Mesodermal cell (in vitro differentiated cells): Measurements from ENCODE around the gene SDK1.

Source experiments
- H3K27ac ChIP-seq: 2 replicates; pipeline ENCODE4 v1.7.0; 2013; ENCODE audit warnings: mild to moderate bottlenecking, low read depth, low read length, moderate library complexity; ENCODE audit not compliant: severe bottlenecking
- H3K36me3 ChIP-seq: 2 replicates; pipeline ENCODE4 v1.7.1; 2013; ENCODE audit warnings: mild to moderate bottlenecking, low read length, moderate library complexity; ENCODE audit not compliant: control insufficient read depth, insufficient read depth
- H3K4me1 ChIP-seq: one replicate; pipeline ENCODE4 v1.7.1; 2013; ENCODE audit warnings: mild to moderate bottlenecking, low read length; ENCODE audit not compliant: insufficient read depth, control insufficient read depth, poor library complexity, severe bottlenecking
- H3K4me3 ChIP-seq: 2 replicates; pipeline ENCODE4 v1.7.0; 2013; ENCODE audit warnings: low read length, control low read depth, mild to moderate bottlenecking; ENCODE audit not compliant: insufficient read depth, poor library complexity, severe bottlenecking; ENCODE audit errors: extremely low read depth
- H3K9me3 ChIP-seq: 2 replicates; pipeline ENCODE4 v1.7.1; 2013; ENCODE audit warnings: mild to moderate bottlenecking, low read length, moderate library complexity; ENCODE audit not compliant: control insufficient read depth
- WGBS, 2 experiments: methylation state at CpG; one replicate each; pipeline ENCODE4 v1.1.5; 2013; ENCODE audit warnings: missing lambda C conversion rate in 2 of 2; ENCODE audit not compliant: insufficient coverage in 2 of 2; 5-methylcytosine and 5-hydroxymethylcytosine counted together

The SDK1 gene

GRCh38 chr7:4159154-4159501 is 858.1 kb downstream of the SDK1 start:
- H3K9me3 ChIP-seq: no peaks in the 10 kb centered on the region
- WGBS, 2 experiments: 89 to 97% methylated on average over 5 of the region's 5 CpGs

DNA sequence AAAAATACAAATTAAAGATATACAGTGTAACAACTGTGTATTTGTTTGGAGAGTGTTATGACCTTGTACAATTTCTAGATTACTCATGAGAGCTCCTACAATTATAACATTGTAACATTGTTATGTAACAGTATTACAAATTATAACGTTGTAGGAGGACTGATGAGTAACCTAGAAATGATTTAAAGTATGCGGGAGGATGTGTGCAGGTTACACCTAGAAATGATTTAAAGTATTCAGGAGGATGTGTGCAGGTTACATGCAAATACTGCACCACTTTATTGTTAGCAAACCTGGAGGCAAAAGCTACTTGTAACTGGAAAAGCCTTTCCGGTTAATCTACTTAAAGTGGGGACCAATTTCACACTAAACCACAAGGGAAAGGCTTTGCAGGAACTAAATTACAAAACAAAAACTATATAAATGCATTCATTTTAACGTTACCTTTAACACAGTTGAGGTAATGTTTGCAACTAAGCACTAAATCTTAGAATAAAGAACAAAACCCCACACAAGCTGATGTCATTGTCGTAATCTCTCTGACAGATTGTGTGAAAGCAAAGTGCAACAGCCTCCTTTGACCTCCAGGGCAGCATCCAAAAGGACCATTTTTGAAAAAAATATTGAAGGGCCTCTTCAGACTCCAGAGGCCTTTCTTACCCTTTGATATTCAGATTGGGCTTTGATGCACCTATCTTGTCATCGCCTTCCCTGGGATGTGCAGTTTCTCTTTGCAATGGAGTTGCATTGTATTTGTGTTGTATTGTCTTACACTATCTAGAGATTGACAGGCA is 858.9 kb downstream of the SDK1 start:
- Histone ChIP-seq H3K4me1 (no peaks in the 10 kb centered on the region), H3K9me3 (no peaks in the 10 kb centered on the region), H3K4me3 (no peak overlapping the region), H3K27ac (no peak overlapping the region), H3K36me3 (no peaks in the 10 kb centered on the region)
- WGBS, 2 experiments: 94 to 100% methylated on average over 3 of the region's 6 CpGs

More at GRCh38 chr7:4159154-4159501, 858.1 kb downstream of the SDK1 start:
- H3K36me3 ChIP-seq: no peaks in the 10 kb centered on the region
- H3K27ac ChIP-seq: no peak overlapping the region
- no peak overlapping the region for H3K4me3 ChIP-seq
- no peaks in the 10 kb centered on the region for H3K4me1 ChIP-seq

GRCh38 chr7:4162884-4163564 is 862.0 kb downstream of the SDK1 start:
- H3K27ac ChIP-seq: no peak overlapping the region
- no peaks in the 10 kb centered on the region for H3K36me3 ChIP-seq
- no peaks in the 10 kb centered on the region for H3K9me3 ChIP-seq
- WGBS, 2 experiments: 90 to 92% methylated on average over 12 to 14 of the region's 14 CpGs
- H3K4me1 ChIP-seq: no peaks in the 10 kb centered on the region
- no peak overlapping the region for H3K4me3 ChIP-seq

DNA sequence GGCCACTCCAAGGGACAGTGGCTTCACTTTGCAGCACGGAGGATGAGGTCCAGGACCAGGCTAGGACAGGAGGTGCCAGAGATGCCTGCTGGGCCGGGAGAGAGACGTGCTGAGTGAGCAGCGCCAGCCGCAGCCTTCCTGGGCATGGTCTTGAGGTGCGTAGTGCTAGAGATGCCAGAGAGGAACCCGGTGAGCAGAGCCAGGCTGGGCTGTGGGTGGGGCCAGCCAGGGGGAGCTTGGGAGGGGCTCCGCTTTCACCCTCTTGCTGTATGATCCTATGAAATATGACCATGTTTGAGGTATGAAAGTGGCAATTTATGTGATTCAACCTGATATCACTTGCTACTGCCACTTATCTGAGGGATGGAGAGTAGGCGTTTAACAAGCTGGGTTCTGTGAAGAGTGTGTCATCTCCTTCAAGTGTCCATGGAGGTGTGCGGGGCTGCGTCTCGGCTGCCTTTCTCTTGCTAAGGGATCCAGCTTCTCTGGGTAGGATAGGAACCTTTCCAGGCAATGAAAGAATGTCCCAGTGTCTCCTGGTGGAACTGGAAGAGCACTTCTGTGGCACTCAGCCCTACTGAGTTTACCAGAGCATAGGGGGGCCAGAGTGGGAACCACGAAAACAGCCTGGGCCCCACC is 862.6 kb downstream of the SDK1 start:
- Histone ChIP-seq H3K36me3 (no peaks in the 10 kb centered on the region), H3K4me1 (no peaks in the 10 kb centered on the region), H3K4me3 (no peak overlapping the region), H3K9me3 (no peaks in the 10 kb centered on the region), H3K27ac (no peak overlapping the region)
- WGBS, 2 experiments: 93 to 94% methylated on average over 12 to 13 of the region's 13 CpGs

GRCh38 chr7:4164556-4164955 is 863.5 kb downstream of the SDK1 start:
- WGBS, 2 experiments: 83 to 90% methylated on average over 6 to 7 of the region's 8 CpGs

GRCh38 chr7:4166340-4166739 is 865.3 kb downstream of the SDK1 start:
- Histone ChIP-seq H3K9me3 (no peaks in the 10 kb centered on the region), H3K4me1 (no peaks in the 10 kb centered on the region), H3K4me3 (no peak overlapping the region), H3K27ac (no peak overlapping the region), H3K36me3 (no peaks in the 10 kb centered on the region)
- 90 to 91% methylated on average over 14 of the region's 14 CpGs for WGBS, 2 experiments

More at GRCh38 chr7:4164556-4164955, 863.5 kb downstream of the SDK1 start:
- Histone ChIP-seq H3K4me3 (no peak overlapping the region), H3K4me1 (no peaks in the 10 kb centered on the region), H3K36me3 (no peaks in the 10 kb centered on the region), H3K9me3 (no peaks in the 10 kb centered on the region), H3K27ac (no peak overlapping the region)

DNA sequence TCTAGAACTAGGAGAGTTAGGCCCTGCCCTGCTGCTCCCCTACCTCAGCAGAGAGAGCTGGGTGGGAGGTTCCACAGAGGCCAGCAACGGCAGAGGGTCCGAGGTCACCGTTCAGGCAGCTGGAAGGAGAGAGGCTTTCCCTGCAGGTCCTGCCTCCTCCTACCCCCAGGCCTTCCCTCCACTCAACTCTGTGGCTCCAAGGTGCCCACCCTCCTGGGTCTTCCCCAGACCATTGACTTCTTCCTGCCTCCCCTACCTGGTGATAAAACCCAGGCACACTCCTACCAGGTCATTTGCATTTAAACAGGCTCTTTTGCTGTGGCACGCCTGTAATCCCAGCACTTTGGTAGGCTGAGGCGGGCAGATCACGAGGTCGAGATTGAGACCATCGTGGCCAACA is 865.8 kb downstream of the SDK1 start:
- no peaks in the 10 kb centered on the region for H3K9me3 ChIP-seq
- no peak overlapping the region for H3K4me3 ChIP-seq
- WGBS, 2 experiments: 64 to 80% methylated on average over 8 of the region's 8 CpGs
- no peaks in the 10 kb centered on the region for H3K4me1 ChIP-seq
- no peak overlapping the region for H3K27ac ChIP-seq
- H3K36me3 ChIP-seq: no peaks in the 10 kb centered on the region

- Histone ChIP-seq H3K9me3 (no peaks in the 10 kb centered on the region), H3K4me3 (no peak overlapping the region), H3K36me3 (no peaks in the 10 kb centered on the region), H3K4me1 (no peaks in the 10 kb centered on the region), H3K27ac (no peak overlapping the region)
- WGBS, 2 experiments: 85 to 90% methylated on average over 9 to 10 of the region's 10 CpGs
Observed at GRCh38 chr7:4167385-4167910, 866.4 kb downstream of the SDK1 start.

- Histone ChIP-seq H3K27ac (no peak overlapping the region), H3K4me3 (no peak overlapping the region), H3K4me1 (no peaks in the 10 kb centered on the region), H3K9me3 (no peaks in the 10 kb centered on the region), H3K36me3 (no peaks in the 10 kb centered on the region)
- WGBS, 2 experiments: 92 to 93% methylated on average over 10 of the region's 10 CpGs
Observed at GRCh38 chr7:4168041-4168440, 867.0 kb downstream of the SDK1 start.

DNA sequence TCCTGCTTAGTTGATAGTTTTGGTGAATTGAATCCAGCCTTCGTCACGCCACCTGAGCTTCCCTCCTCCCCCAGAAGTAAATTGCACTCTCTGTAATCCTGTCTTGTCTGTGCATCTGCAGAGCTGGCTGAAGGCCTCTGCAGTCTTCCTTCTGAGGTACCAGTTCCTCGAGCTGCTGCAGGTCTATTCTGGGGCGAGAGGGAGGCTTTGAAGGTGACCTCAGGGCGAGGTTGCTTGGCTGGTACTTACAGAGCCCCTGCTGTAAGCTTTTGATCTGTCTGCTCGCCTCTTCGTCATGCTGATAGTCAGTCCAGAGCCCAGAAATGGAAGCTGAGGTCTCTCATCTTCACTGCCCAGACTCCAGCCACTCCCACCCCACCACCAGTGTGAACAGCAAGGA is 867.5 kb downstream of the SDK1 start:
- H3K36me3 ChIP-seq: no peaks in the 10 kb centered on the region
- H3K4me3 ChIP-seq: no peak overlapping the region
- WGBS, 2 experiments: 80 to 87% methylated on average over 5 to 6 of the region's 7 CpGs

More for the DNA sequence above, 867.5 kb downstream of the SDK1 start:
- Histone ChIP-seq H3K27ac (no peak overlapping the region), H3K9me3 (no peaks in the 10 kb centered on the region), H3K4me1 (no peaks in the 10 kb centered on the region)
